ENCODE data around the gene PTPN4. TPM values are rescaled to one million over a fixed set of nuclear protein-coding genes. Genes with fewer than 3 reads are reported as not detected.
A peak's percentile ranks its signal among the peaks of the same experiment; 100 is the strongest.

Gene PTPN4
- total and polyA plus RNA-seq, 2 of the 13 experiments (the other 11 are each of a cell fraction or from before 2014, with no cell fraction given): 20.3 to 34.6 TPM

DNA sequence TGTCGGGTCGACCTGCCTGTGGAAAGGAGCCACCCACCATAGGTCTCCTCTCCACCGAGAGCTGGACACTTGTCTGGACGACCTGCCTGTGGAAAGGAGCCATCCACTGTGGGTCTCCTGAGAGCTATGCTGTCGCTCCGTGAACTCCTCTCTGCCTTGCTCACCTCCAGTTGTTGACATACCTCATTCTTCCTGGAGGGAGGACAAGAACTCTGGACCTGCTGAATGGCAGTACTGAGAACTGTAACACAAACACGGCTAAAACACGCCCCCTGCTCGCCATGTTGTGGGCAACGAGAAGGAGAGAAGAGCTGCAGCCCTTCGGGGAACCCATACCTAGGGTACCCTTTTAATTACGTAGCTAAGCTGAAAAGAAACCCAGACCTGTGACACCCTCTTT is 77.6 kb downstream of the PTPN4 start (continued):
- TF ChIP-seq IKZF4 (CRISPR knock-in tag; IDR thresholded peaks at IDR 0.05; ENCODE audit: borderline replicate concordance, low read depth, not compliant biosample characterization) (no peak), ZSCAN20 (CRISPR knock-in tag; IDR thresholded peaks at IDR 0.05; ENCODE audit: borderline replicate concordance) (no peak), PHF21A (CRISPR knock-in tag; IDR thresholded peaks at IDR 0.05) (no peak), NCOA5 (CRISPR knock-in tag; IDR thresholded peaks at IDR 0.05) (no peak), HOMEZ (CRISPR knock-in tag; IDR thresholded peaks at IDR 0.05; ENCODE audit: low read depth) (peak; percentile 99), FOXK1 (CRISPR knock-in tag; IDR thresholded peaks at IDR 0.05; ENCODE audit: borderline replicate concordance, low read depth) (peak; percentile 52; the same call in 1 of the 2 replicates), ZNF563 (CRISPR knock-in tag; IDR thresholded peaks at IDR 0.05) (no peak), BCL6 (CRISPR knock-in tag; IDR thresholded peaks at IDR 0.05) (peak; percentile 40; the same call in 1 of the 2 replicates), ZNF670 (CRISPR knock-in tag; IDR thresholded peaks at IDR 0.05; ENCODE audit: borderline replicate concordance) (no peak), MTA3 (CRISPR knock-in tag; IDR thresholded peaks at IDR 0.05) (no peak), SPEN (CRISPR knock-in tag; IDR thresholded peaks at IDR 0.05; ENCODE audit: low read depth) (0 out of 2 replicates have a peak, but pooled peaks have one; percentile 14), PRDM4 (CRISPR knock-in tag; IDR thresholded peaks at IDR 0.05; ENCODE audit: borderline replicate concordance) (no peak), SMARCE1 (IDR thresholded peaks at IDR 0.05; ENCODE audit: borderline replicate concordance) (no peak), ZNF780A (CRISPR knock-in tag; IDR thresholded peaks at IDR 0.05) (no peak), ZNF547 (CRISPR knock-in tag; IDR thresholded peaks at IDR 0.05) (no peak), ZBTB38 (CRISPR knock-in tag; IDR thresholded peaks at IDR 0.05) (peak; percentile 30; the same call in 1 of the 2 replicates), HIVEP1 (CRISPR knock-in tag; IDR thresholded peaks at IDR 0.05) (no peak), REL (CRISPR knock-in tag; conservative IDR thresholded peaks at IDR 0.05) (no peak), THRA (CRISPR knock-in tag; IDR thresholded peaks at IDR 0.05; ENCODE audit: borderline replicate concordance) (no peak), MIXL1 (CRISPR knock-in tag; IDR thresholded peaks at IDR 0.05) (no peak), SAP130 (CRISPR knock-in tag; IDR thresholded peaks at IDR 0.05; ENCODE audit: low read depth) (0 out of 2 replicates have a peak, but pooled peaks have one; percentile 47)
- TF ChIP-seq, protein P1, sequence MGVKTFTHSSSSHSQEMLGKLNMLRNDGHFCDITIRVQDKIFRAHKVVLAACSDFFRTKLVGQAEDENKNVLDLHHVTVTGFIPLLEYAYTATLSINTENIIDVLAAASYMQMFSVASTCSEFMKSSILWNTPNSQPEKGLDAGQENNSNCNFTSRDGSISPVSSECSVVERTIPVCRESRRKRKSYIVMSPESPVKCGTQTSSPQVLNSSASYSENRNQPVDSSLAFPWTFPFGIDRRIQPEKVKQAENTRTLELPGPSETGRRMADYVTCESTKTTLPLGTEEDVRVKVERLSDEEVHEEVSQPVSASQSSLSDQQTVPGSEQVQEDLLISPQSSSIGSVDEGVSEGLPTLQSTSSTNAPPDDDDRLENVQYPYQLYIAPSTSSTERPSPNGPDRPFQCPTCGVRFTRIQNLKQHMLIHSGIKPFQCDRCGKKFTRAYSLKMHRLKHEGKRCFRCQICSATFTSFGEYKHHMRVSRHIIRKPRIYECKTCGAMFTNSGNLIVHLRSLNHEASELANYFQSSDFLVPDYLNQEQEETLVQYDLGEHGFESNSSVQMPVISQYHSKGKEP (CRISPR knock-in tag; IDR thresholded peaks at IDR 0.05): no peak
- TF ChIP-seq, protein P2, sequence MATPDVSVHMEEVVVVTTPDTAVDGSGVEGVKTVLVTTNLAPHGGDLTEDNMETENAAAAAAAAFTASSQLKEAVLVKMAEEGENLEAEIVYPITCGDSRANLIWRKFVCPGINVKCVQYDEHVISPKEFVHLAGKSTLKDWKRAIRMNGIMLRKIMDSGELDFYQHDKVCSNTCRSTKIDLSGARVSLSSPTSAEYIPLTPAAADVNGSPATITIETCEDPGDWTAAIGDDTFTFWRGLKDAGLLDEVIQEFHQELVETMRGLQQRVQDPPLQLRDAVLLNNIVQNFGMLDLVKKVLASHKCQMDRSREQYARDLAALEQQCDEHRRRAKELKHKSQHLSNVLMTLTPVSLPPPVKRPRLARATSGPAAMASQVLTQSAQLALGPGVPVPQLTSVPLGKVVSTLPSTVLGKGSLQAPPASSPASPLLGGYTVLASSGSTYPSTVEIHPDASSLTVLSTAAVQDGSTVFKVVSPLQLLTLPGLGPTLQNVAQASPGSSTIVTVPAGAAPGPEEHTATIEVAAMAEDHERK (CRISPR knock-in tag; IDR thresholded peaks at IDR 0.05; ENCODE audit: low read depth): no peak

Measured in HepG2 (cell line).